HG03060 (cell line): ENCODE measurements around the gene PPP2CA.
"Not testable (repeated sequence)": the region's sequence is repeated elsewhere in the genome, so short reads cannot be mapped to it uniquely, and the experiment has no call there.

Experiments
- ATAC-seq: cut with Tn5 transposase; IDR thresholded peaks from one replicate; pipeline ENCODE4 v1.9.1; 2021; ENCODE audit warnings: low read depth, moderate number of reproducible peaks; ENCODE audit not compliant: unreplicated experiment

The PPP2CA gene

DNA sequence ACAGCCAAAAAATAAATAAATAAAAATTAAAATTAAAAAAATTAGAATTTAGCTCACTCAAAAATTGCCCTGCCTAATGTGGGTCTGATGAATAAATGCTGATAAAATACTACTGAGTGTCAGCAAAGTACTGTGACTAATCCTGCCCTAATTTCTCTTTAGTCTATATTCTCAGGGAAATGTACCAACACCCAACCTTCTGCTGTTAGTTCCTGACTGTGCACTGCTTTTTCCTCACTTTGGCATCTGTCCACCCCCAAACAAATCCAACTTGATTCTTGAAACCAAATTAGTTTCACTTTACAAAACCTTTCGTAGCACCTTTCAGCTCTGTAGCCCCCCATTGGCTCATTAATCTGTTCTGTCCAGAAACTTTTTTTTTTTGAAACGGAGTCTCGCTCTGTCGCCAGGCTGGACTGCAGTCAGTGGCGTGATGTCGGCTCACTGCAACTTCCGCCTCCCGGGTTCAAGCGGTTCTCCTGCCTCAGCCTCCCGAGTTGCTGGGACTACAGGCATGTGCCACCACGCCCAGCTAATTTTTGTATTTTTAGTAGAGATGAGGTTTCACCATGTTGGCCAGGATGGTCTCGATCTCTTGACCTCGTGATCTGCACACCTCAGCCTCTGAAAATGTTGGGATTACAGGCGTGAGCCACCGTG lies 73.6 kb downstream of the PPP2CA start:
- not testable (repeated sequence) for ATAC-seq

DNA sequence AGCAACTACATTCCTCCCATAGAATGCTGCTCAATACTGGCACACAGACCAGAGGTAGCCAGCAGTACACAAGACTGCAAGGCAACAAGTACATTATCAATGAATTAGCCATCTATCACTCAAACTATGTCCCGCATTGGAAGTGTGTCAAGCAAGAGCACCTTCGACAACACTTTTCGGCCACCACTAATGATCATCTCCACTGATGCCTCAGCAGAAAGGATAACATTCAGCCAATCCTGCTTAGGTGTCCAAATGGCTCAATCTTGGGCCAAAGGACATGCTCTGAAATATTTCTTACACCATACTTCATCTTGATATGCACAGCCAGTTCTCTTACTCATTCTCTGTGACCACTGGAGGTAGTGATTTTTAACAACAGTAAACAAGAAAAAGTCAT lies 74.2 kb downstream of the PPP2CA start:
- ATAC-seq: no peak

DNA sequence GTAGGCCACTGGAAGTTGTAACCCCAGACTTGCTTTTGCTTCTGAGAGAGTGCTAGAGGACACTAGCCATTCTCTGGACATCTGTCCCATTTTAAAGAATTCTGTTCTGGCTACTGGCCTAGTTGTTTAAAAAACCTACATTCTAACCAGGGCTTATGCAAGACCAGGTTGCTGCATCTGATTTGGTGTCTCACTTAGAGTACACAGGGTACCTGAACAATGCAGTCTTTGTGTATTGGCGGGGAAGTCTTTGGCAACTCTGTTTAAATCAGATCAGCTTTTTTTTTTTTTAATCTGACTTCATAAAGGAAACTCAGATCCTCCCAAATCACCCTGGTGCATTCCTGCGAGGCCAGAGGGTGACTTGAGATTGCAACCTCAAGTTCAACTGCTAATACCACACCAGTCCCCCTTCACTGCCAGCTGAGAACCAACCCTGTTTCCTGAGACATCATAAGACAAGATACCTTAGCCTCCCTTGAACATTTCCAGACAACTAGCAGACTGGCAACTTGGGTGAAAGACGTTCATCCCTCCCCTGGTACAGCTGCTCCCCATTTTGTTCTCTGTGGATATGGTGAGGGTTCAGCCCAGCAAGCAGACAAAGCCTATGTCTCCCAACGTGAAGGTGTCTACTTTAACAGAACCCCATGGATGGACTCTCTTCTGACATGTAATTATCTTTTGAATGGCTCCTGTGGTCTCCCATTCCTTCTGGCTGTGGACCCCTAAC lies 76.1 kb downstream of the PPP2CA start:
- no peak for ATAC-seq

DNA sequence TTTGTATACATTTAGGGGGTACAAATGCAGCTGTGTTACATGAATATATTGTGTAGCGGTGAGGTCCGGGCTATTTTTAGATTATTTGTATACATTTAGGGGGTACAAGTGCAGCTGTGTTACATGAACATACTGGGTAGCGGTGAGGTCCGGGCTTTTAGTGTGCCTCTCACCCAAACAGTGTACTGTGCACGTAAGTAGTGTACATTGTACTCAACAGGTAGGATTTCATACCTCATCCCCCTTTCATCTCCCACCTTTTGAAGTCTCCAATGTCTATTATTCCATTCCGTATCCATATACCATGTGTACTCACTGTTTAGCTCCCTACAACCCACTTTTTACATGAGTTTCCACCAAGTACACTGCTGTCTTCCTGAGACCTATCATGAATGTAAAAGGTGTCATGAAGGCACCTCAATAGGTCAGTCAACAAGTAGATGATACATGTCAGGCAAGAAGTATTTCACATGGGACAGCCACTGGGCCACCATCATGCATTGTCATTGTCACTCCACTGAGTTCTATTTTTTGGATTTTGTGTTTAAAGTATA lies 76.8 kb downstream of the PPP2CA start:
- ATAC-seq: no peak

DNA sequence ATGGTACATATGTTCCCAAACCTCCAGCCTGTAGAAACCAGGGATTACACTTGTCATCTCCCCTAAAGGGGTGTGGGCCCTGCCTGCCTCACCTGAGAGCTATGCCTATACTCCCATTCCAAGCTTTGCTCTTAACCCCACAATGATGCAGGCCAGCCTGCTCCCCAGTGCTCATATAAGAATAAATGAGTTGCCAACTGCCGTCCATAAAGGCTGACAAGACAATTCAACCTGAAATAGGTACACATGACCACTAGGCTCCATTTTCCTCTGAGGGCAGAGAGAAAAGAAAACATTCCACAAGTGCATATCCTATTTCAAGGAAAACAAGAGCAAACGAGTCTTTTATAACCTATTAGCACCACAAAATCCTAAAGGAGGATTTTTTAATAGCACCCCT lies 77.6 kb downstream of the PPP2CA start:
- ATAC-seq: no peak

DNA sequence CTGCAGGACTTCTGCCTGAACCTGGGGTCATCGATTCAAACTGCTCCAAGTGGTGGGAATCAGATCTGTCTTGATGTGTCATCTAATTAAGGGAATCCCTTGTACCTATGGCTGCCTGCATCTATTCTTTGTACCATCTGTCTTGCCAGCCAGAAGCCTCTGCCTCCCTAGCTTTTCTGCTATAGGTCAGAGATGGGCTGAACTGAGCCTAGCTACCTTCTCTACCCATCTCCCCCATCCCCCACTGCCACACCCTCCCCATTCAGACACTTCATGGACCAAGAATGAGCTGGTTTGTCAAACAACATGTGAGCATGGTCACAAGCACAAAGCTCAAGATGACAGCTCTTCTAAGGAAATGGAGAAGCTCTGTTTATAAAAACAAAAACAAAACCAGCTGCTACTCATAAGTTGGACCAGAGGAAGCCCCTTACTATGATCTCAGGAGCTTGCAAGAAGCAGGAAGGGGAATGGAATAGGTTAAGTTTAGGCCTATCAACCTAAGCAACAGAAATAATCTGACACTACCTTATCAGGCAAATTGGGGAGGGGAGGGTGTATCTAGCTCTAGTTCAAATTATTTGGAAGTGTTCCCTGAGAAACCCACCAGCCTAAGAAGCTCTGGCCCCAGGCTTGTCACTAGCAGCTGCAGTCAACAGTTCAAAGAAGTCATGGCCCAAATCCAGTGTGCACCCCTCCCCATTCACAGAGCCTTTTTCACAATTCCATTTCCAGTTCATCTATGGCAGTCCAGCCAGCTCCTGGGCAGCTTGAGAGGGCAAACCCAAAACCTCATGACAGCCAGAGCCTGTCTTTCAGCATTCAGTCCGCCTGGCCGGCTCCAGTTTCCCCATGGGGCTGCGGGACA lies 79.0 kb downstream of the PPP2CA start:
- no peak for ATAC-seq

DNA sequence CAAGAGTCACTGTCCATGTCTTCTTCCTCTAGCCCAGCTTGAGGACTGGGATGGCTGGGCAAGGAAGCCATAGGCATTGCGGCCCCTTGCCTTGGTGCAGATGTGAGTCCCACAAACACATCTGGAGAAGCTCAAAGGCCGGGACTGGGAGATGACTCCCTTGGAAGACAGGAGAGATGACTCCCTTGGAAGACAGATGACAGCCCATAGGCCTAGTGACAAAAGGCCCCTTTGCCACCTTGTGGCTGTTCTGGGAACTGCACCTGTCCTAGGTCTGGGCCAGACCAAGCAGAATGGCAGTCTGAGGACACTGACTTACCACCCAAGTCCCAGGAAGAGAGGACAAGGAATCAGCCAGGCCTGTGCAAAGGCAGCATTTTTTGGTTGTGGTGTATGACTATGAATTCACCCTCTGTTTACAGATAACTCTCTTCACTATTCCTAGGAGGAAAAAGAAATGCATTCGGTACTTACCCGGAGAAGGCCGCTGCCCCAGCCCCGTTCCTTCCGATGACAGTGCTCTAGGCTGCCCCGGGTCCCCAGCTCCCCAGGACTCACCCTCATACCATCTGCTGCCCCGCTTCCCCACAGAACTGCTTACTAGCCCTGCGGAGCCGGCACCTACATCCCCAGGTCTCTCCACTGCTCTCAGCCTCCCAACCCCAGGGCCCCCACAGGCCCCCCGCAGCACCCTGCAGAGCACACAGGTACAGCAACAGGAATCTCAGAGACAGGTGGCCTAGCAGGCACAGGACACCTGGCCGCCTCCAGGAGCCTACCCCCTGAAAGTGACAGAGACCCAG lies 79.9 kb downstream of the PPP2CA start:
- ATAC-seq: no peak

DNA sequence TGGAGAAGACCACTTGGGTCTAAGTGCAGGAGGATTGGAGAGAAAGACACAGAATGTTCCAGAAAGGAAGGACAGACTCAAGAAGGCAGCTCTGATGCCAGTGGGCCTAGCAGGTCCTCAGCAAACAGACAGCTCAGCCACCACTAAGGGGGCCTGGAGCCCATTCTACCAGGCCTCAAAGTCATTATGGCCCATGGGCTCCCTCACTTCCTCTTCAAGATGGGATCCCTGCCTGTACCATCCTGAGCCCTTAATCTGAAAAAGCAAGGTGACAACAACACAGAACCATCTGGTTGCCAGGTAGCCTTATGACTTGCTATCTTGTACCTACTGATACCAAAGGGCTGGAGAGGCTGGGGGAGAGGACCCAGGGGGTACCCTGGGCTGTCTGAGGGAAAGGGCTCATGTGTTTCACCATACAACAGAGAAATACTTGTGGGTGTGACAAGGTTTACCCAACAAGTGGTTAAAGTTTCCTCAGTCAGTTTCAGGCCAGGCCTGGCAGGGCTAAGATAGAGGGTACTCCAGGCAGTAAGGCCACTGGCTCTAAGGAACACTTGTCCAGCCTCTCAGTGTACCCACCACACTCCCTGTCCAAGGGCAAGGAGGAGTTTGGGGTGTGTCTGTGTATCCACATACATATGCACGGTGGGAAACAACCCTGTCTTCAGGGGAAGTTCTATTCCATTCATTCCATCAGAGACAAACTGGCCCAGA lies 80.7 kb downstream of the PPP2CA start:
- ATAC-seq: no peak
